K562 (cell line): ENCODE results near the gene TNFAIP6.

Source experiments
- CHCHD3 ChIP-seq: fragments of 250-450 bp; sonication (Bioruptor Pico); IDR thresholded peaks from 2 replicates; pipeline ENCODE4 v2.1.2; 2022; ENCODE audit warnings: mild to moderate bottlenecking
- JUN ChIP-seq, 2 experiments: sonication (generic) in 1 of 2; formaldehyde crosslinking in 1 of 2; IDR thresholded peaks; 2 replicates each; pipeline versions ENCODE4 v1.6.1 to v1.8.0; 2012 to 2022; ENCODE audit warnings: borderline replicate concordance in 2 of 2, mild to moderate bottlenecking in 2 of 2, improper control_type of control experiment in 1 of 2, low read depth in 1 of 2, low read length in 1 of 2, missing genetic modification reagents in 1 of 2
- KAT7 ChIP-seq: sonication (generic); formaldehyde crosslinking; IDR thresholded peaks from 2 replicates; pipeline ENCODE4 v1.8.0; 2022; ENCODE audit warnings: missing genetic modification reagents, mild to moderate bottlenecking, borderline replicate concordance
- MTA1 ChIP-seq: fragments of 450-650 bp; IDR thresholded peaks from 2 replicates; pipeline ENCODE4 v1.6.1; 2017; ENCODE audit warnings: borderline replicate concordance
- NFE2 ChIP-seq: IDR thresholded peaks from 2 replicates; pipeline ENCODE4 v1.6.1; 2014; ENCODE audit warnings: antibody characterized with exemption, low read depth
- SMC3 ChIP-seq: conservative IDR thresholded peaks from 2 replicates; pipeline ENCODE4 v1.6.1; 2011; ENCODE audit warnings: low read depth, low read length, improper control_type of control experiment; ENCODE audit not compliant: insufficient read depth
- TCF7L2 ChIP-seq: fragments of 150-350 bp; IDR thresholded peaks from 2 replicates; pipeline ENCODE4 v1.6.1; 2016; ENCODE audit warnings: low read depth, mild to moderate bottlenecking, low read length, moderate library complexity
- XRCC5 ChIP-seq: fragments of 200-400 bp; formaldehyde crosslinking; IDR thresholded peaks from 2 replicates; pipeline ENCODE4 v1.6.1; 2017; ENCODE audit warnings: low read depth, mild to moderate bottlenecking, low read length
- ZNF384 ChIP-seq: IDR thresholded peaks from 2 replicates; pipeline ENCODE4 v1.6.1; 2012; ENCODE audit warnings: low read depth, low read length, improper control_type of control experiment
- TF ChIP-seq, protein P1 (sequence below), 3 experiments: IDR thresholded peaks in 2 of 3; conservative IDR thresholded peaks in 1 of 3; 2 replicates each; pipeline ENCODE4 v1.5.1; 2011 to 2012; ENCODE audit warnings: low read length in 3 of 3, mild to moderate bottlenecking in 3 of 3, control low read depth in 2 of 3, improper control_type of control experiment in 1 of 3, inconsistent platforms in 1 of 3, low read depth in 1 of 3, mixed read lengths in 1 of 3, moderate library complexity in 1 of 3; ENCODE audit not compliant: insufficient read depth in 2 of 3

DNA sequence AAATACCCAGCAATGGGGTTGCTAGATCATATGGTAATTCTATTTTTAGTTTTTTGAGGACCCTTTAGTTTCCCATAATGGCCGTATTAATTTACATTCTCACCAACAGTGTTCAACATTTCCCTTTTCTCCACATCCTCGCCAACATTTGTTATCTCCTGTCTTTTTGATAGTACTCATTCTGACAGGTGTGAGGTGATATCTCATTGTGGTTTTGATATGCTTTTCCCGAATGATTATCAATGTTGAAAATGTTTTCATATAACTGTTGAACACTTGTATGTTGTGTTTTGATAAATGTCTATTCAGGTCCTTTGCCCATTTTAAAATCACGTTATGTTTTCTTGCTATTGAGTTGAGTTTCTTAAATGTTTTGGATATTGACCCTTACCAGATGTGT lies 46.5 kb downstream of the TNFAIP6 start:
- TF ChIP-seq XRCC5 (no peak), JUN (IDR thresholded peaks at IDR 0.05; ENCODE audit: borderline replicate concordance, low read depth, low read length) (no peak), JUN (CRISPR knock-in tag; IDR thresholded peaks at IDR 0.05; ENCODE audit: borderline replicate concordance) (no peak), NFE2 (no peak), ZNF384 (no peak), CHCHD3 (CRISPR knock-in tag) (no peak), MTA1 (no peak), TCF7L2 (no peak), KAT7 (no peak), SMC3 (no peak)
- TF ChIP-seq, protein P1, sequence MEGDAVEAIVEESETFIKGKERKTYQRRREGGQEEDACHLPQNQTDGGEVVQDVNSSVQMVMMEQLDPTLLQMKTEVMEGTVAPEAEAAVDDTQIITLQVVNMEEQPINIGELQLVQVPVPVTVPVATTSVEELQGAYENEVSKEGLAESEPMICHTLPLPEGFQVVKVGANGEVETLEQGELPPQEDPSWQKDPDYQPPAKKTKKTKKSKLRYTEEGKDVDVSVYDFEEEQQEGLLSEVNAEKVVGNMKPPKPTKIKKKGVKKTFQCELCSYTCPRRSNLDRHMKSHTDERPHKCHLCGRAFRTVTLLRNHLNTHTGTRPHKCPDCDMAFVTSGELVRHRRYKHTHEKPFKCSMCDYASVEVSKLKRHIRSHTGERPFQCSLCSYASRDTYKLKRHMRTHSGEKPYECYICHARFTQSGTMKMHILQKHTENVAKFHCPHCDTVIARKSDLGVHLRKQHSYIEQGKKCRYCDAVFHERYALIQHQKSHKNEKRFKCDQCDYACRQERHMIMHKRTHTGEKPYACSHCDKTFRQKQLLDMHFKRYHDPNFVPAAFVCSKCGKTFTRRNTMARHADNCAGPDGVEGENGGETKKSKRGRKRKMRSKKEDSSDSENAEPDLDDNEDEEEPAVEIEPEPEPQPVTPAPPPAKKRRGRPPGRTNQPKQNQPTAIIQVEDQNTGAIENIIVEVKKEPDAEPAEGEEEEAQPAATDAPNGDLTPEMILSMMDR (IDR thresholded peaks at IDR 0.05 in 2 of 3, conservative IDR thresholded peaks at IDR 0.05 in 1 of 3; ENCODE audit: insufficient read depth in 2 of 3, low read depth in 1 of 3, low read length in 3 of 3): no peak
